CD4-positive, alpha-beta memory T cell (primary cell): ENCODE data around the gene CC2D1A. TPM values are rescaled to one million over a fixed set of nuclear protein-coding genes. Genes with fewer than 3 reads are reported as not detected.

Experiments used
- CTCF ChIA-PET: fragments of 350-600 bp; sonication (Branson Sonifier 250); formaldehyde crosslinking; loops from one replicate; lab custom pipeline; 2021; ENCODE audit warnings: inconsistent platforms; ENCODE audit not compliant: partially characterized antibody; lab: Charles Lee
- POLR2A ChIA-PET: fragments of 350-600 bp; sonication (Branson Sonifier 250); formaldehyde crosslinking; loops from one replicate; lab custom pipeline; 2021; ENCODE audit not compliant: partially characterized antibody; lab: Charles Lee
- DNase-seq, 5 donors: peaks; one replicate each; pipeline versions ENCODE4 v3.0.0 to v3.0.0-alpha.2; 2020 to 2022; ENCODE audit warnings: mixed read lengths in 1 of 5
- H3K27ac ChIP-seq: one replicate; pipeline ENCODE4 v1.7.0; 2013; ENCODE audit warnings: low read depth, low read length
- H3K27me3 ChIP-seq: 2 replicates; pipeline ENCODE4 v1.7.0; 2013; ENCODE audit warnings: mild to moderate bottlenecking, low read length, moderate library complexity; ENCODE audit not compliant: insufficient read depth
- H3K36me3 ChIP-seq: 2 replicates; pipeline ENCODE4 v1.7.0; 2013; ENCODE audit warnings: mild to moderate bottlenecking, low read length, moderate library complexity; ENCODE audit not compliant: insufficient read depth
- H3K4me1 ChIP-seq: 2 replicates; pipeline ENCODE4 v1.7.0; 2013; ENCODE audit warnings: mild to moderate bottlenecking, low read length, moderate library complexity; ENCODE audit not compliant: insufficient read depth
- H3K4me3 ChIP-seq, 2 donors: one replicate each; pipeline ENCODE4 v1.7.0; 2013; ENCODE audit warnings: low read length in 2 of 2, mild to moderate bottlenecking in 1 of 2
- H3K9me3 ChIP-seq, 2 donors: one replicate each; pipeline ENCODE4 v1.7.0; 2013; ENCODE audit warnings: low read length in 2 of 2, control low read depth in 1 of 2; ENCODE audit not compliant: control insufficient read depth in 1 of 2
- H3K27ac Mint-ChIP-seq, 7 donors: one replicate each; pipeline ENCODE4 v1.8.0; 2020 to 2021; ENCODE audit warnings: mixed read lengths in 7 of 7, mild to moderate bottlenecking in 6 of 7, inconsistent platforms in 3 of 7, moderate library complexity in 3 of 7
- H3K27me3 Mint-ChIP-seq, 2 donors: one replicate each; pipeline ENCODE4 v1.8.0; 2020 to 2021; ENCODE audit warnings: mixed read lengths in 2 of 2
- H3K36me3 Mint-ChIP-seq, 2 donors: one replicate each; pipeline ENCODE4 v1.8.0; 2020 to 2021; ENCODE audit warnings: mixed read lengths in 2 of 2, inconsistent platforms in 1 of 2, mild to moderate bottlenecking in 1 of 2
- H3K4me1 Mint-ChIP-seq, 4 donors: one replicate each; pipeline ENCODE4 v1.8.0; 2020 to 2021; ENCODE audit warnings: mixed read lengths in 4 of 4, mild to moderate bottlenecking in 1 of 4
- H3K4me3 Mint-ChIP-seq, 8 donors: one replicate each; pipeline ENCODE4 v1.8.0; 2020 to 2021; ENCODE audit warnings: mixed read lengths in 8 of 8, mild to moderate bottlenecking in 7 of 8, moderate library complexity in 6 of 8, inconsistent platforms in 3 of 8
- H3K9me3 Mint-ChIP-seq, 8 donors: one replicate each; pipeline ENCODE4 v1.8.0; 2020 to 2021; ENCODE audit warnings: mixed read lengths in 8 of 8, mild to moderate bottlenecking in 5 of 8, inconsistent platforms in 3 of 8, moderate library complexity in 1 of 8
- intact Hi-C: fragments of 100-400 bp; cut with micrococcal nuclease; formaldehyde crosslinking; loops from one replicate; pipeline ENCODE4 v1.15.1; 2023
- polyA plus RNA-seq, 2 donors: library from polyadenylated mRNA; unstranded; fragments of 300-500 nt; fragmentation: Illumina TruSeq; gene quantifications; one replicate each; pipeline ENCODE4 v1.2.3, GENCODE V29; 2021
- total RNA-seq, 2 experiments: library from RNA; stranded (reverse); gene quantifications; one replicate each; pipeline ENCODE4 v1.2.3, GENCODE V29; 2021

CC2D1A gene
- total and polyA plus RNA-seq, 4 experiments from 2014 or later: 3.8 to 37.1 (median 23.4) TPM

GRCh38 chr19:13959962-13960862 is 54.2 kb downstream of the CC2D1A start:
- CTCF ChIA-PET: interaction anchor here (0.6 to 1.2 kb wide), 4 partner anchors 43 to 76 kb away, joined by 3 to 5 read pairs (median 4); no protein-coding TSS in a partner anchor
- intact Hi-C loops: loop anchor here (10.0 kb wide), 1 partner anchor 115 kb away; the partner anchor contains the start of gene MISP3
- no peak overlapping the region for H3K4me3 ChIP-seq
- H3K9me3 ChIP-seq: no peaks in the 10 kb centered on the region
- Mint-ChIP-seq H3K27ac (peak overlapping the region in 1 of 7 donors; percentile 68), H3K9me3 (no peaks in the 10 kb centered on the region), H3K27me3 (no peaks in the 10 kb centered on the region), H3K4me1 (peaks cover 0 to 3% (median 0%) of the 10 kb centered on the region in 4 donors), H3K36me3 (peaks cover 18 to 60% of the 10 kb centered on the region in 2 donors), H3K4me3 (no peak overlapping the region)
- no peaks in the 10 kb centered on the region for H3K4me1 ChIP-seq
- DNase-seq: no peak
- peaks cover 45% of the 10 kb centered on the region for H3K36me3 ChIP-seq
- no peak overlapping the region for H3K27ac ChIP-seq
- H3K27me3 ChIP-seq: no peaks in the 10 kb centered on the region
- POLR2A ChIA-PET: interaction anchor here (0.9 to 2.3 kb wide), 4 partner anchors 26 to 72 kb away, joined by 3 to 11 read pairs (median 8); partner anchors contain the start of gene IL27RA

GRCh38 chr19:13960863-13961784 is 55.1 kb downstream of the CC2D1A start:
- Mint-ChIP-seq H3K9me3 (no peaks in the 10 kb centered on the region), H3K36me3 (peaks cover 18 to 55% of the 10 kb centered on the region in 2 donors), H3K4me3 (no peak overlapping the region), H3K4me1 (peaks cover 0 to 3% (median 0%) of the 10 kb centered on the region in 4 donors), H3K27ac (peak overlapping the region in 5 of 7 donors; percentile 10 to 68 (median 54)), H3K27me3 (no peaks in the 10 kb centered on the region)
- Histone ChIP-seq H3K9me3 (no peaks in the 10 kb centered on the region), H3K27ac (no peak overlapping the region), H3K4me3 (no peak overlapping the region), H3K4me1 (no peaks in the 10 kb centered on the region), H3K36me3 (peaks cover 36% of the 10 kb centered on the region), H3K27me3 (no peaks in the 10 kb centered on the region)
- ChIA-PET POLR2A (interaction anchor here (2.0 to 2.6 kb wide), 4 partner anchors 9 to 71 kb away, joined by 5 to 17 read pairs (median 11); partner anchors contain the start of genes DCAF15 and IL27RA), CTCF (interaction anchor here (0.6 to 1.2 kb wide), 4 partner anchors 44 to 75 kb away, joined by 3 to 5 read pairs (median 4); no protein-coding TSS in a partner anchor)
- intact Hi-C loops: no loop called here
- DNase-seq: no peak

GRCh38 chr19:13961826-13962698 is 56.1 kb downstream of the CC2D1A start:
- H3K27me3 Mint-ChIP-seq: no peaks in the 10 kb centered on the region
- H3K9me3 Mint-ChIP-seq: no peaks in the 10 kb centered on the region
- ChIA-PET CTCF (interaction anchor here (0.6 to 1.0 kb wide), 2 partner anchors 43 to 188 kb away, joined by 3 read pairs; no protein-coding TSS in a partner anchor), POLR2A (interaction anchor here (1.0 to 2.6 kb wide), 5 partner anchors 10 to 70 kb away, joined by 3 to 17 read pairs (median 5); partner anchors contain the start of gene DCAF15)
- DNase-seq: no peak
- intact Hi-C loops: no loop called here
- no peaks in the 10 kb centered on the region for H3K27me3 ChIP-seq
- H3K4me1 ChIP-seq: no peaks in the 10 kb centered on the region
- no peaks in the 10 kb centered on the region for H3K9me3 ChIP-seq
- H3K4me3 ChIP-seq: no peak overlapping the region
- peak overlapping the region in 2 of 7 donors; percentile 54 to 64 for H3K27ac Mint-ChIP-seq
- peaks cover 0 to 3% (median 0%) of the 10 kb centered on the region in 4 donors for H3K4me1 Mint-ChIP-seq
- peaks cover 29% of the 10 kb centered on the region for H3K36me3 ChIP-seq
- H3K36me3 Mint-ChIP-seq: peaks cover 18 to 49% of the 10 kb centered on the region in 2 donors
- H3K27ac ChIP-seq: no peak overlapping the region
- no peak overlapping the region for H3K4me3 Mint-ChIP-seq

- H3K27me3 Mint-ChIP-seq: no peaks in the 10 kb centered on the region
- peaks cover 18 to 41% of the 10 kb centered on the region in 2 donors for H3K36me3 Mint-ChIP-seq
- H3K36me3 ChIP-seq: peaks cover 22% of the 10 kb centered on the region
- DNase-seq: no peak
- ChIA-PET POLR2A (interaction anchor here (1.0 to 2.6 kb wide), 4 partner anchors 10 to 69 kb away, joined by 3 to 17 read pairs (median 5); partner anchors contain the start of gene DCAF15), CTCF (interaction anchor here (0.6 kb wide), 1 partner anchor 189 kb away, joined by 3 read pairs; no protein-coding TSS in a partner anchor)
- no peaks in the 10 kb centered on the region for H3K9me3 ChIP-seq
- H3K4me1 Mint-ChIP-seq: peaks cover 0 to 3% (median 0%) of the 10 kb centered on the region in 4 donors
- H3K27ac ChIP-seq: no peak overlapping the region
- H3K4me3 ChIP-seq: no peak overlapping the region
- H3K4me3 Mint-ChIP-seq: no peak overlapping the region
- H3K9me3 Mint-ChIP-seq: no peaks in the 10 kb centered on the region
- no peak overlapping the region for H3K27ac Mint-ChIP-seq
- H3K27me3 ChIP-seq: no peaks in the 10 kb centered on the region
- H3K4me1 ChIP-seq: no peaks in the 10 kb centered on the region
- intact Hi-C loops: no loop called here
Observed at GRCh38 chr19:13962699-13963602, 57.0 kb downstream of the CC2D1A start.

GRCh38 chr19:13963603-13964105 is 57.7 kb downstream of the CC2D1A start:
- CTCF ChIA-PET: no interaction called here
- Histone ChIP-seq H3K4me3 (no peak overlapping the region), H3K27ac (no peak overlapping the region), H3K36me3 (peaks cover 19% of the 10 kb centered on the region), H3K9me3 (no peaks in the 10 kb centered on the region), H3K4me1 (no peaks in the 10 kb centered on the region), H3K27me3 (no peaks in the 10 kb centered on the region)
- H3K4me3 Mint-ChIP-seq: no peak overlapping the region
- no peaks in the 10 kb centered on the region for H3K27me3 Mint-ChIP-seq
- POLR2A ChIA-PET: interaction anchor here (1.5 to 2.6 kb wide), 3 partner anchors 11 to 22 kb away, joined by 4 to 17 read pairs (median 6); partner anchors contain the start of gene DCAF15
- no peaks in the 10 kb centered on the region for H3K9me3 Mint-ChIP-seq
- H3K4me1 Mint-ChIP-seq: no peaks in the 10 kb centered on the region
- no peak overlapping the region for H3K27ac Mint-ChIP-seq
- DNase-seq: no peak
- intact Hi-C loops: no loop called here
- peaks cover 13 to 35% of the 10 kb centered on the region in 2 donors for H3K36me3 Mint-ChIP-seq
